ENCODE results near the gene POC1A. TPM values are rescaled to one million over a fixed set of nuclear protein-coding genes. Genes with fewer than 3 reads are reported as not detected.

The POC1A gene
- total and polyA plus RNA-seq, 2 experiments from 2014 or later: 19.1 to 26.7 TPM

- Histone ChIP-seq H3K36me3 (ENCODE audit: insufficient read depth) (no peaks in the 10 kb centered on the region; the same call in 1 of the 2 replicates), H3K27ac (ENCODE audit: low read depth) (no peak overlapping the region), H4K20me1 (replicated peaks; ENCODE audit: insufficient read depth) (no peaks in the 10 kb centered on the region), H3F3A (replicated peaks; ENCODE audit: low read depth) (no peaks in the 10 kb centered on the region), H3K9me2 (ENCODE audit: insufficient read depth) (no peaks in the 10 kb centered on the region), H3K4me2 (no peak overlapping the region), H3K79me2 (replicated peaks; ENCODE audit: insufficient read depth) (no peaks in the 10 kb centered on the region), H3K27me3 (ENCODE audit: insufficient read depth) (no peaks in the 10 kb centered on the region), H2AFZ (no peak overlapping the region), H3K4me1 (ENCODE audit: insufficient read depth) (no peaks in the 10 kb centered on the region), H3K4me3 (no peak overlapping the region)
- Mint-ChIP-seq H3K27ac (peak overlapping the region; percentile 73; the same call in 1 of the 2 replicates), H3K9me3 (no peaks in the 10 kb centered on the region), H3K4me1 (no peaks in the 10 kb centered on the region), H3K27me3 (ENCODE audit: insufficient read depth, low read depth, poor library complexity) (peaks cover 10% of the 10 kb centered on the region), H3K36me3 (ENCODE audit: low read depth) (peaks cover 5% of the 10 kb centered on the region; the same call in 2 of the 3 replicates), H3K4me3 (no peak overlapping the region)
- no peak for TF ChIP-seq JUNB (IDR thresholded peaks at IDR 0.05; ENCODE audit: unreplicated experiment)
- no peak for TF ChIP-seq STAT1 (IDR thresholded peaks at IDR 0.05; ENCODE audit: unreplicated experiment)
- no peak for TF ChIP-seq ZNF114 (CRISPR knock-in tag; IDR thresholded peaks at IDR 0.05)
- TF ChIP-seq NANOG (IDR thresholded peaks at IDR 0.05; ENCODE audit: borderline replicate concordance): no peak
- TF ChIP-seq ZNF331 (CRISPR knock-in tag; IDR thresholded peaks at IDR 0.05; ENCODE audit: low read depth): no peak
- no peak for TF ChIP-seq REST (IDR thresholded peaks at IDR 0.05; ENCODE audit: unreplicated experiment)
- no peak for TF ChIP-seq POLR2AphosphoS5 (IDR thresholded peaks at IDR 0.05; ENCODE audit: low read depth)
- TF ChIP-seq ETS1 (IDR thresholded peaks at IDR 0.05): no peak
- TF ChIP-seq, protein P1, sequence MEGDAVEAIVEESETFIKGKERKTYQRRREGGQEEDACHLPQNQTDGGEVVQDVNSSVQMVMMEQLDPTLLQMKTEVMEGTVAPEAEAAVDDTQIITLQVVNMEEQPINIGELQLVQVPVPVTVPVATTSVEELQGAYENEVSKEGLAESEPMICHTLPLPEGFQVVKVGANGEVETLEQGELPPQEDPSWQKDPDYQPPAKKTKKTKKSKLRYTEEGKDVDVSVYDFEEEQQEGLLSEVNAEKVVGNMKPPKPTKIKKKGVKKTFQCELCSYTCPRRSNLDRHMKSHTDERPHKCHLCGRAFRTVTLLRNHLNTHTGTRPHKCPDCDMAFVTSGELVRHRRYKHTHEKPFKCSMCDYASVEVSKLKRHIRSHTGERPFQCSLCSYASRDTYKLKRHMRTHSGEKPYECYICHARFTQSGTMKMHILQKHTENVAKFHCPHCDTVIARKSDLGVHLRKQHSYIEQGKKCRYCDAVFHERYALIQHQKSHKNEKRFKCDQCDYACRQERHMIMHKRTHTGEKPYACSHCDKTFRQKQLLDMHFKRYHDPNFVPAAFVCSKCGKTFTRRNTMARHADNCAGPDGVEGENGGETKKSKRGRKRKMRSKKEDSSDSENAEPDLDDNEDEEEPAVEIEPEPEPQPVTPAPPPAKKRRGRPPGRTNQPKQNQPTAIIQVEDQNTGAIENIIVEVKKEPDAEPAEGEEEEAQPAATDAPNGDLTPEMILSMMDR (conservative IDR thresholded peaks at IDR 0.05; ENCODE audit: low read depth in 2 of 2): no peak
- no peak for TF ChIP-seq EZH2phosphoT487 (IDR thresholded peaks at IDR 0.05; ENCODE audit: unreplicated experiment)
- no peak for TF ChIP-seq CREB1 (CRISPR knock-in tag; IDR thresholded peaks at IDR 0.05; ENCODE audit: low read depth)
- TF ChIP-seq ZNF462 (CRISPR knock-in tag; IDR thresholded peaks at IDR 0.05): no peak
- ATAC-seq (no peak), DNase-seq (ENCODE audit: low spot score) (no peak)
Measured at GRCh38 chr3:52069135-52069534, 85.1 kb downstream of the POC1A start.

Measured in GM23338 (cell line).